Esophagus squamous epithelium (tissue), 4 donors: ENCODE measurements around the gene CLTA.

ENCODE experiments used
- POLR2A ChIP-seq, 4 donors: fragments of 450-650 bp; IDR thresholded peaks; one replicate each; pipeline ENCODE4 v1.6.1; 2017; ENCODE audit warnings: antibody characterized with exemption in 4 of 4, mild to moderate bottlenecking in 4 of 4, moderate library complexity in 3 of 4
- TF ChIP-seq, protein P1 (sequence below), 6 experiments: fragments of 450-650 bp in 4 of 6; fragments of 200-600 bp in 2 of 6; sonication (generic) in 2 of 6; IDR thresholded peaks; one replicate each; pipeline ENCODE4 v1.5.1; 2016 to 2019; ENCODE audit warnings: antibody characterized with exemption in 6 of 6, mild to moderate bottlenecking in 4 of 6, moderate library complexity in 4 of 6

- TF ChIP-seq, protein P1, sequence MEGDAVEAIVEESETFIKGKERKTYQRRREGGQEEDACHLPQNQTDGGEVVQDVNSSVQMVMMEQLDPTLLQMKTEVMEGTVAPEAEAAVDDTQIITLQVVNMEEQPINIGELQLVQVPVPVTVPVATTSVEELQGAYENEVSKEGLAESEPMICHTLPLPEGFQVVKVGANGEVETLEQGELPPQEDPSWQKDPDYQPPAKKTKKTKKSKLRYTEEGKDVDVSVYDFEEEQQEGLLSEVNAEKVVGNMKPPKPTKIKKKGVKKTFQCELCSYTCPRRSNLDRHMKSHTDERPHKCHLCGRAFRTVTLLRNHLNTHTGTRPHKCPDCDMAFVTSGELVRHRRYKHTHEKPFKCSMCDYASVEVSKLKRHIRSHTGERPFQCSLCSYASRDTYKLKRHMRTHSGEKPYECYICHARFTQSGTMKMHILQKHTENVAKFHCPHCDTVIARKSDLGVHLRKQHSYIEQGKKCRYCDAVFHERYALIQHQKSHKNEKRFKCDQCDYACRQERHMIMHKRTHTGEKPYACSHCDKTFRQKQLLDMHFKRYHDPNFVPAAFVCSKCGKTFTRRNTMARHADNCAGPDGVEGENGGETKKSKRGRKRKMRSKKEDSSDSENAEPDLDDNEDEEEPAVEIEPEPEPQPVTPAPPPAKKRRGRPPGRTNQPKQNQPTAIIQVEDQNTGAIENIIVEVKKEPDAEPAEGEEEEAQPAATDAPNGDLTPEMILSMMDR (IDR thresholded peaks at IDR 0.05) = no peak
- no peak for TF ChIP-seq POLR2A (IDR thresholded peaks at IDR 0.05)
These were observed 23.3 kb downstream of the CLTA start for GRCh38 chr9:36213989-36214388.
